HepG2 (cell line): ENCODE results near the gene HTD2. TPM values are rescaled to one million over a fixed set of nuclear protein-coding genes. Genes with fewer than 3 reads are reported as not detected.

Experiments used
- ATRX ChIP-seq: sonication (generic); formaldehyde crosslinking; IDR thresholded peaks from 2 replicates; pipeline ENCODE4 v1.4.0; 2020; ENCODE audit warnings: missing genetic modification reagents, borderline replicate concordance
- HDAC1 ChIP-seq: sonication (generic); formaldehyde crosslinking; IDR thresholded peaks from 2 replicates; pipeline ENCODE4 v1.5.1; 2020; ENCODE audit warnings: mild to moderate bottlenecking, missing genetic modification reagents
- KLF11 ChIP-seq: IDR thresholded peaks from 2 replicates; pipeline ENCODE4 v1.6.1; 2016; ENCODE audit warnings: missing compliant biosample characterization
- MED1 ChIP-seq: sonication (generic); formaldehyde crosslinking; IDR thresholded peaks from 2 replicates; pipeline ENCODE4 v1.4.0; 2020; ENCODE audit warnings: missing genetic modification reagents
- MED13 ChIP-seq: sonication (generic); formaldehyde crosslinking; IDR thresholded peaks from 2 replicates; pipeline ENCODE4 v1.5.0; 2020; ENCODE audit warnings: missing genetic modification reagents
- NFATC3 ChIP-seq: sonication (generic); formaldehyde crosslinking; IDR thresholded peaks from 2 replicates; pipeline ENCODE4 v1.5.1; 2020; ENCODE audit warnings: mild to moderate bottlenecking, missing genetic modification reagents
- SKI ChIP-seq: fragments of 450-650 bp; IDR thresholded peaks from one replicate; pipeline ENCODE4 v1.6.1; 2018; ENCODE audit warnings: mild to moderate bottlenecking; ENCODE audit not compliant: partially characterized antibody
- SNAI1 ChIP-seq: sonication (generic); formaldehyde crosslinking; IDR thresholded peaks from 2 replicates; pipeline ENCODE4 v1.5.0; 2020; ENCODE audit warnings: mild to moderate bottlenecking, missing genetic modification reagents, borderline replicate concordance
- SP140L ChIP-seq: sonication (generic); formaldehyde crosslinking; IDR thresholded peaks from 2 replicates; pipeline ENCODE4 v1.4.0; 2020; ENCODE audit warnings: missing genetic modification reagents, borderline replicate concordance
- SPEN ChIP-seq: sonication (generic); formaldehyde crosslinking; IDR thresholded peaks from 2 replicates; pipeline ENCODE4 v1.5.1; 2020; ENCODE audit warnings: low read depth, mild to moderate bottlenecking, missing genetic modification reagents
- XRCC5 ChIP-seq: fragments of 200-400 bp; formaldehyde crosslinking; optimal IDR thresholded peaks from 2 replicates; pipeline ENCODE3; 2017; ENCODE audit warnings: mild to moderate bottlenecking, low read length
- ZBTB21 ChIP-seq: sonication (generic); formaldehyde crosslinking; IDR thresholded peaks from 2 replicates; pipeline ENCODE4 v1.4.0; 2020; ENCODE audit warnings: missing genetic modification reagents
- ZNF160 ChIP-seq: sonication (generic); formaldehyde crosslinking; IDR thresholded peaks from 2 replicates; pipeline ENCODE4 v1.8.0; 2022; ENCODE audit warnings: mild to moderate bottlenecking, inconsistent platforms, missing genetic modification reagents
- ZNF441 ChIP-seq: sonication (generic); formaldehyde crosslinking; IDR thresholded peaks from 2 replicates; pipeline ENCODE4 v1.7.0; 2021; ENCODE audit warnings: missing genetic modification reagents, borderline replicate concordance
- ZNF629 ChIP-seq: sonication (generic); formaldehyde crosslinking; conservative IDR thresholded peaks from 2 replicates; pipeline ENCODE4 v1.5.0; 2020; ENCODE audit warnings: missing genetic modification reagents
- ZNF639 ChIP-seq: conservative IDR thresholded peaks from 2 replicates; pipeline ENCODE4 v1.6.1; 2018; ENCODE audit warnings: missing genetic modification reagents
- ZNF891 ChIP-seq: sonication (generic); formaldehyde crosslinking; IDR thresholded peaks from 2 replicates; pipeline ENCODE4 v1.5.0; 2020; ENCODE audit warnings: mild to moderate bottlenecking, missing genetic modification reagents
- polyA plus RNA-seq, 8 experiments: library from polyadenylated mRNA; depleted of rRNA in 3 of 8; stranded (reverse) in 7 of 8; unstranded in 1 of 8; fragments of >200 nt; fragmentation: Illumina TruSeq in 4 of 8; extraction: Trizol in 4 of 8; gene quantifications; 2 replicates each; pipeline versions ENCODE4 v1.2.1 to v1.2.3, GENCODE V29; 2011 to 2016; ENCODE audit warnings: low read depth in 4 of 8, missing spikeins in 1 of 8, mixed read lengths in 1 of 8; ENCODE audit not compliant: insufficient read depth in 1 of 8
- total RNA-seq, 5 experiments: library from RNA; depleted of rRNA; stranded (reverse); fragments of >200 nt; fragmentation: Illumina TruSeq; extraction: Trizol; gene quantifications; 2 replicates each; pipeline ENCODE4 v1.2.3, GENCODE V29; 2016; ENCODE audit warnings: low read depth in 1 of 5
- TF ChIP-seq, protein P1 (sequence below), 2 experiments: sonication (generic) in 1 of 2; formaldehyde crosslinking in 1 of 2; IDR thresholded peaks; 2 replicates each; pipeline versions ENCODE4 v1.4.0 to v1.6.1; 2016 to 2020; ENCODE audit warnings: borderline replicate concordance in 1 of 2, low read depth in 1 of 2, mild to moderate bottlenecking in 1 of 2, missing genetic modification reagents in 1 of 2
- TF ChIP-seq, protein P2 (sequence below): sonication (generic); formaldehyde crosslinking; IDR thresholded peaks from 2 replicates; pipeline ENCODE4 v1.4.0; 2020; ENCODE audit warnings: missing genetic modification reagents
- TF ChIP-seq, protein P3 (sequence below): sonication (generic); formaldehyde crosslinking; IDR thresholded peaks from 2 replicates; pipeline ENCODE4 v1.4.0; 2020; ENCODE audit warnings: mild to moderate bottlenecking, missing genetic modification reagents

Gene HTD2
- total and polyA plus RNA-seq, 2 of the 13 experiments (the other 11 are each of a cell fraction or from before 2014, with no cell fraction given): 8.6 to 13.7 TPM

GRCh38 chr3:58332575-58333188, 26.4 kb downstream of the HTD2 start, which contains the start of gene PXK (continued):
- TF ChIP-seq, protein P1, sequence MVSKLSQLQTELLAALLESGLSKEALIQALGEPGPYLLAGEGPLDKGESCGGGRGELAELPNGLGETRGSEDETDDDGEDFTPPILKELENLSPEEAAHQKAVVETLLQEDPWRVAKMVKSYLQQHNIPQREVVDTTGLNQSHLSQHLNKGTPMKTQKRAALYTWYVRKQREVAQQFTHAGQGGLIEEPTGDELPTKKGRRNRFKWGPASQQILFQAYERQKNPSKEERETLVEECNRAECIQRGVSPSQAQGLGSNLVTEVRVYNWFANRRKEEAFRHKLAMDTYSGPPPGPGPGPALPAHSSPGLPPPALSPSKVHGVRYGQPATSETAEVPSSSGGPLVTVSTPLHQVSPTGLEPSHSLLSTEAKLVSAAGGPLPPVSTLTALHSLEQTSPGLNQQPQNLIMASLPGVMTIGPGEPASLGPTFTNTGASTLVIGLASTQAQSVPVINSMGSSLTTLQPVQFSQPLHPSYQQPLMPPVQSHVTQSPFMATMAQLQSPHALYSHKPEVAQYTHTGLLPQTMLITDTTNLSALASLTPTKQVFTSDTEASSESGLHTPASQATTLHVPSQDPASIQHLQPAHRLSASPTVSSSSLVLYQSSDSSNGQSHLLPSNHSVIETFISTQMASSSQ (IDR thresholded peaks at IDR 0.05; ENCODE audit: low read depth): no peak
- TF ChIP-seq, protein P1 (CRISPR knock-in tag; IDR thresholded peaks at IDR 0.05; ENCODE audit: borderline replicate concordance): 0 out of 2 replicates have a peak, but pooled peaks have one; percentile 29
- TF ChIP-seq HDAC1 (CRISPR knock-in tag) (peak; percentile 18; the same call in 1 of the 2 replicates), ATRX (CRISPR knock-in tag) (no peak), MED1 (CRISPR knock-in tag) (peak; percentile 50; the same call in 1 of the 2 replicates), ZNF160 (CRISPR knock-in tag) (0 out of 2 replicates have a peak, but pooled peaks have one; percentile 45), ZNF639 (peak; percentile 76; the same call in 1 of the 2 replicates), ZBTB21 (no peak), SPEN (CRISPR knock-in tag) (peak; percentile 76; the same call in 1 of the 2 replicates), MED13 (CRISPR knock-in tag) (no peak), KLF11 (CRISPR knock-in tag) (no peak), ZNF441 (CRISPR knock-in tag) (0 out of 2 replicates have a peak, but pooled peaks have one; percentile 71), ZNF629 (peak; percentile 24; the same call in 1 of the 2 replicates), SNAI1 (CRISPR knock-in tag) (no peak), NFATC3 (CRISPR knock-in tag) (no peak), ZNF891 (CRISPR knock-in tag) (no peak), SP140L (CRISPR knock-in tag) (no peak), SKI (peak; percentile 92), XRCC5 (peak; percentile 84)
- TF ChIP-seq, protein P2, sequence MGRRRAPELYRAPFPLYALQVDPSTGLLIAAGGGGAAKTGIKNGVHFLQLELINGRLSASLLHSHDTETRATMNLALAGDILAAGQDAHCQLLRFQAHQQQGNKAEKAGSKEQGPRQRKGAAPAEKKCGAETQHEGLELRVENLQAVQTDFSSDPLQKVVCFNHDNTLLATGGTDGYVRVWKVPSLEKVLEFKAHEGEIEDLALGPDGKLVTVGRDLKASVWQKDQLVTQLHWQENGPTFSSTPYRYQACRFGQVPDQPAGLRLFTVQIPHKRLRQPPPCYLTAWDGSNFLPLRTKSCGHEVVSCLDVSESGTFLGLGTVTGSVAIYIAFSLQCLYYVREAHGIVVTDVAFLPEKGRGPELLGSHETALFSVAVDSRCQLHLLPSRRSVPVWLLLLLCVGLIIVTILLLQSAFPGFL (CRISPR knock-in tag): 0 out of 2 replicates have a peak, but pooled peaks have one; percentile 32
- TF ChIP-seq, protein P3, sequence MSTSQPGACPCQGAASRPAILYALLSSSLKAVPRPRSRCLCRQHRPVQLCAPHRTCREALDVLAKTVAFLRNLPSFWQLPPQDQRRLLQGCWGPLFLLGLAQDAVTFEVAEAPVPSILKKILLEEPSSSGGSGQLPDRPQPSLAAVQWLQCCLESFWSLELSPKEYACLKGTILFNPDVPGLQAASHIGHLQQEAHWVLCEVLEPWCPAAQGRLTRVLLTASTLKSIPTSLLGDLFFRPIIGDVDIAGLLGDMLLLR (CRISPR knock-in tag): peak; percentile 39; the same call in 1 of the 2 replicates
